HG03159 (cell line): Measurements from ENCODE around the gene SMAD6.

Source experiments
- ATAC-seq: cut with Tn5 transposase; IDR thresholded peaks from one replicate; pipeline ENCODE4 v1.9.1; 2021; ENCODE audit warnings: mild to moderate bottlenecking, moderate library complexity; ENCODE audit not compliant: unreplicated experiment

SMAD6 gene

DNA sequence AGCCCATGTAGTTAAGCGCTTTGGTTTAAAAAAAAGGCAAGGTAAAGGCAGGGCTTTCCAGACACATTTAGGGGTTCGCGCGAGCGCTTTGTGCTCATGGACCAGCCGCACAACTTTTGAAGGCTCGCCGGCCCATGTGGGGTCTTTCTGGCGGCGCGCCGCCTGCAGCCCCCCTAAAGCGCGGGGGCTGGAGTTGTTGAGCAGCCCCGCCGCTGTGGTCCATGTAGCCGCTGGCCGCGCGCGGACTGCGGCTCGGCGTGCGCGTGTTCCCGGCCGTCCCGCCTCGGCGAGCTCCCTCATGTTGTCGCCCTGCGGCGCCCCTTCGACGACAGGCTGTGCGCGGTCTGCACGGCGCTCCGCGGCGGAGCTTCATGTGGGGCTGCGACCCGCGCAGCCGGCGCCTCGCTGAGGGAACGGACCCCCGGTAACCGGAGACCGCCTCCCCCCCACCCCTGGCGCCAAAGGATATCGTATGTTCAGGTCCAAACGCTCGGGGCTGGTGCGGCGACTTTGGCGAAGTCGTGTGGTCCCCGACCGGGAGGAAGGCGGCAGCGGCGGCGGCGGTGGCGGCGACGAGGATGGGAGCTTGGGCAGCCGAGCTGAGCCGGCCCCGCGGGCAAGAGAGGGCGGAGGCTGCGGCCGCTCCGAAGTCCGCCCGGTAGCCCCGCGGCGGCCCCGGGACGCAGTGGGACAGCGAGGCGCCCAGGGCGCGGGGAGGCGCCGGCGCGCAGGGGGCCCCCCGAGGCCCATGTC lies 927 bp downstream of the SMAD6 start:
- ATAC-seq = no peak

DNA sequence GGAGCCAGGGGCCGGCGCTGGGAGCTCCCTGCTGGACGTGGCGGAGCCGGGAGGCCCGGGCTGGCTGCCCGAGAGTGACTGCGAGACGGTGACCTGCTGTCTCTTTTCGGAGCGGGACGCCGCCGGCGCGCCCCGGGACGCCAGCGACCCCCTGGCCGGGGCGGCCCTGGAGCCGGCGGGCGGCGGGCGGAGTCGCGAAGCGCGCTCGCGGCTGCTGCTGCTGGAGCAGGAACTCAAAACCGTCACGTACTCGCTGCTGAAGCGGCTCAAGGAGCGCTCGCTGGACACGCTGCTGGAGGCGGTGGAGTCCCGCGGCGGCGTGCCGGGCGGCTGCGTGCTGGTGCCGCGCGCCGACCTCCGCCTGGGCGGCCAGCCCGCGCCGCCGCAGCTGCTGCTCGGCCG lies 1.5 kb downstream of the SMAD6 start:
- no peak for ATAC-seq

DNA sequence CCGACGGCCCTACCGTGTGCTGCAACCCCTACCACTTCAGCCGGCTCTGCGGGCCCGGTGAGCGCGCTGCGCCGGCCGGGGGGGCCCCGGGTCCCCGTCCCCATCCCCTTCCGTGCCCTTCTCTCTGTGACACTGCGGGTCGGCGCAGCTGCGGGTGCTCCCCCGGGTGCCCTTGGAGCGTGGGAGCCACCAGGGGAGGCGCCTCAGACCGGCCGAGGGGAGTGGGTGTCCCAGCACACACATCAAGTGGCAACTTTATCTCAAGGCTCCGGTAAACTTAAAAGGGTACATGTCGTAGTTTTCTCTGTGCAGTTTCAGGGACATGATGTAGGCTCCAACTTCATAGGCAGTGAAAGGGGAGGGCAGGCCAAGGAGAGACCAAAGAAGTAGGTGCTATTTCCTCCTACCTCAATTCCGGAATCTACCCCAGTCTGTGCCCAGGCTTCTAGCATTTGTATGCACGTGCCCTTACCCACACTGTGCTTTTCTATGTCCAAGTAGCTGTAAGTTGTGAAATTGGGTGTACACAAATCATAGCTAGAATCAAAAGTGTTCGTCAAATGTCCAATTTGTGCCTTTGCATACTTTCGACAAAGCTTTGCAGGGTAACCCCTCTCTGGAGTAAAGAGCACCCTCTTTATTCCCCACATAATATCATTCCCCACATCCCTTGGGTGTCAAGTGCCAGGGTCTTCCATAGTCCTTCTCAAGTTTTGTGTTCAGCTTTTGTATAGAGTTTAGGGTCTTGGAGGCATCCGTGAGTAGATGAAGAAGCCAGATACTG lies 2.2 kb downstream of the SMAD6 start:
- ATAC-seq = no peak

DNA sequence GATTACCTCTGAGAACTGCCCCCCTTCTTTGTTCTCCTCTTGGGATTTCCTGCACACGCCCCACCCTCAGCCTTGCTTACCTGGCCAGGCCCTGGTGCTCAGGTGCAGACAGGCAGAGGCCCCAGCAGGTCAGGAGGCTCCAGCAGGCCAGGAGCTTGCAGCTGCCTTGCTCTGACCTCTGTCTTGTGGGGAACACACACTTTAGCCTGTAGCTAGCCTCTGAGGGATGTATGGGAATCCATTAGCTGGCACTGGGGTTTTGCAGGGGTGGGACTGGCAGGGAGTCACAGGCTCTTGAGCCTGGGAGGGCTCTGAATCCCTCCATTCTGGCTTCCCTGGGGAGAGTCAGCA lies 2.7 kb downstream of the SMAD6 start:
- ATAC-seq = no peak

DNA sequence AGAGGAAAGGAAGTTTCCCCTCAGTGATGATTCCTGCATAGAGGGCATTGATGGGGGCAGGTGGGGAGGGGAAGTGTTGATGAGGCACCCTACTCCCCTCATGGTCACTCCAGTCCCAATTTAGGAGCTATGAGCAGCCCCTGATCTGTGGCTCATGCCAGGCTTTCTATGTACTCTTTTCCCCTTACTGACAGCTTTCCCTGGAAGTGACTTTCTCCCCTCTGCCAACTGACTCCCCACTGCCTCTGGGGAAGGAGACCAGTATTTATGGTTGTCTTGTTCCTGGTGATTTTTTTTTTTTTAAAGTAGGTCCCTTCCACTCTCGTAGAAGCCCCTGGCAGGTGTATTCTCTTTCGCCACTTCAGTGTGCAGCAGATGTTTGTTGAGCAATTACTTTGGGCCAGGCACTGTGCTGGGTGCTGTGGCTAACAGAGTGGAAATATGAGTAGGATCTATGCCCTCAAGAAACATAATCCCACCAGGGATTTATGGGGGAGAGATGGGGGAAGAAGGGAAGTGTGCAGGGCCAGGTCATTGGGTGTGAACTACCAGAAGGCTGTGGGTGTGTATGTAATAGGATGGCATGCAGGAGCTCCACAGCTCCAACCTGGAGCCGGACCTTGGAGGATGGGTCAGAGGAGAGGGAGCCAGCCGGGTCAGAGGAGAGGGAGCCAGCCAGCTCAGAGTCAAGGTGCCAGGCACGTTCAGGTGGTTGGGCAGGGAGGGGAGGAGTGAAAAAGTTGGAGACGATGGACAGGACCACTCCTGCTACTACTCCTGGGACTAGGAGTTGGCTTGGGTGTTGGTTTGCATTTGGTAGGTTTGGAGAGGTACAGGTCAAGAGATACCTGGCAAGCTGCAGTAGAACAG lies 3.5 kb downstream of the SMAD6 start:
- ATAC-seq = no peak

DNA sequence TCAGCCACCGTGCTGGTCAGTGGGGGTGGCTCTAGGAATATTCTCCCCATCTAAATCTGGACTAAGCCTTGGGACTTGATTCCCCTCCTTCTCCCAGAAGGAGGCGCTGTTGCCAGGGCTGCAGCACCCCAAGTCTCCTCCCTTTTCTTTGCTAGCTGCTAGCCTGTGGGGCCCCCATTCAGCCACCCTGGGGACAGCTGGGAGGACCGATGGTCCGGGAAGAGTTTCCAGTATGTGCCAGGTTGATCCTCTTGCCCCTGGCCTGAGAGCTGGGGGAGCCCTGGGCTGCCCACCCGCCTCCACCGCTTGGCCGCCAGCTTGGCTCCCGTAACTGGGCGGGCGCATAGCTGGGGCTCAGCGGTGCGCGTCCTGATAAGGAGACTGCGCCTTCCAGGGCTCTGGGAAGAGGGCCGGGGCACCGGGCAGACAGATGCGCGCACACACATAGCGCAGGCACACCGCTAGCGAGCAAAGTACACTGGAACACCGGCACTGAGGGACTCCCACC lies 4.2 kb downstream of the SMAD6 start:
- ATAC-seq = no peak

DNA sequence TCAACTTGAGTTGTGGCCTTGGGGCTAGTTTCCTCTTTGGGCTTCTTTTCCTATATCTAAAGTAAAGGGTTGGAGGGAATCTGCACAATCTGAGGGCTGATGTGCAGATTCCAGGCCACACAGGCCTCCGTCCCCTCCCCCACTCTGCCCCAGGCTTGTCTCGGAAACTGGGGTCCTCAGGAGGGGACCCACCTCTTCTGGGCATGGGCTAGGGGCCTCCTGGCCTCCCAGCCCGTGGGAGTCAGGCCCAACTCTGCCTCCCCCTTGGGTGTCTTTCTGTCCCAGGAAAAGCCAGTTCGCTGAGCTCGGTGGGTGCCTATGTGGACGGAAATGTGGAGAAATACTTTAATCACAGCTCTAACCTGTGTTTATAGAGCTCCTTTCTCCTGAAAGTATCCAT lies 4.8 kb downstream of the SMAD6 start:
- no peak for ATAC-seq

DNA sequence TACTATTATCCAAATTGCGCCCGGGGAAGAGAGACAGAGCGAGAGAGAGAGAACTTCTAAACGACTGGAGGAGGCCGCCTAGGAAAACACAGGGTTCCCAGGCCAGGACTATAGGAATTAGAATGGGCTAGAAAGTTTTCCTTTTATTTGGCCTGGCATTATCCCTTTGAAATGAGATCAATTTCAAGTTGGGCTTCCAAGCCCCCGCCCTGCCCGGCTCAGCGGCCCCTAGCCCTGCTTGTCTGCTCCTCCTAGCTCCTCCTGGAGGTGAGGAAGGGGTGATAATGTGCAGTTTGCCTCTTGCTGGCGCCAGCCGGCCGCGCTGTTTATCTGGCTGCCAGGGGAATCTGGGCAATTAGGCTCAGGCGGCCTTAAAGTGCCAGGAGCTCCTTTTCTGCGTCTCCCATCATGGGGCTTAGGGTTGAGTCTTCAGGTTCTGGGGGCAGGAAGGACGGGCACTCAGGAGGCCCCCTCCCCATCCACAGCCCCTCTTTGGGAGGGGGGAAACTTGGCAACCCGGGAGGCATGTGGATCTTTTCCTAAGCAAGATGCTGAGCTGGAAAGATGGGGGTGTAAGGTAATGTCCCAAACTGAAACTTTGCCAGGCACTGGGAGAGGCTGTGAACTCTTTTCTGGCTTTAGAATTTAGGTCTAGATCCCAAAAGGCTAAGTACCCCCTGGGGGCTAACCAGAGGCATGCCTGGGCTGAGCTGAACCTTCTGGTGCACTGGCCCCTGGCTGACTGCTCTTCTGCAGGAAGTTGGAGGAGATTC lies 5.5 kb downstream of the SMAD6 start:
- ATAC-seq = no peak

DNA sequence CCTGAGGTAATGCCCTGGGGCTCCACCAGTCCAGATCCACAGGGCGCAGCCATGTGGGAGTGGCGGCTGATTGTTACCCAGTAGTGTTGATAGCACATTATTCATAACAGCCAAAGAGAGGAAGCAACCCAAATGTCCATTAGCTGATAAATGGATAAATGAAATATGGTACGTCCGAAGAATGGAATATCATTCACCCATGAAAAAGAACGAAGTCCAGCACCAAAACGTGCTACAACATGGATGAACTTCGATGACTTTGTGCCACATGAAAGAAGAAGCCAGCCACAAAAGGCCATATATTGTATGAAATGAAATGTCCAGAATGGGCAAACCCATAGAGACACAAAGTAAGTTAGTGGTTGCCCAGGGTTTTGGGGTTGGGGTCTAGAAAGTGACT lies 6.4 kb downstream of the SMAD6 start:
- ATAC-seq = no peak

DNA sequence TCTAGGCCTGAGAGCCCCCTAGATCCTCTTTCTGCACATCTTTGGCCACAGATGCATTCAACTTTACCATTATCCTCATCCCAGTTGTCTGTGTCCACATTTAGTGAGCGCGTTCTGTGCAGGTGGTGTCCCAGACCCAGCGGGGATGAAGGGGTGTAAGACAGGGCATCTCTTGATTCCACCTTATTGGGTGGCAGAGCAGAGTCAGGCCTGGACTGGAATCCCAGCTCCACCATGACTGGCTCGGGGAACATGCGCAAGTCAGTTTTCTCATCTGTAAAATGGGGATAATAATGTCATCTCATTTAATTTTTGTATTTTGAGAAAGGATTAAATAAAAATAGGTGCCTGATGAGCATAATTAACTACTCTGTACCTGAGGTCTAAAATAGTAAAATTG lies 7.8 kb downstream of the SMAD6 start:
- no peak for ATAC-seq

DNA sequence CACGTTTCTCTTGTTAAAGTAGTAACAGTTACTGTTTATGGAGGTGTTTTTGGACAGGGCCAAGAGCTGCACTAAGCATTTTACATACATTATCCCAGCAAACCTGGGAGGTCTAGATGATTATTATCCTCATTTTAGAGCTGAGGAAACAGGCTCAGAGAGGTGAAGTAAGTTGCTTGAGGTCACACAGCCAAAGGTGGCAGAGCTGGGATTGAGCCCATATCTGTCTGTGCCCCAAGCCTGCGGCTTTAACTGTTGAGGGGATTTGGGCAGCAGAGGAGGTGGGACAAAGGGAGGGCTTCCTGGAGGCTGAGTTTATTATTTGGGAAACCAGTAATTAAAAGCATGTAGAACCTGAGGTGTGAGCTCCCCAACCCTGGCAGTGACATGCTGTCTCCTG lies 9.2 kb downstream of the SMAD6 start:
- ATAC-seq = no peak

DNA sequence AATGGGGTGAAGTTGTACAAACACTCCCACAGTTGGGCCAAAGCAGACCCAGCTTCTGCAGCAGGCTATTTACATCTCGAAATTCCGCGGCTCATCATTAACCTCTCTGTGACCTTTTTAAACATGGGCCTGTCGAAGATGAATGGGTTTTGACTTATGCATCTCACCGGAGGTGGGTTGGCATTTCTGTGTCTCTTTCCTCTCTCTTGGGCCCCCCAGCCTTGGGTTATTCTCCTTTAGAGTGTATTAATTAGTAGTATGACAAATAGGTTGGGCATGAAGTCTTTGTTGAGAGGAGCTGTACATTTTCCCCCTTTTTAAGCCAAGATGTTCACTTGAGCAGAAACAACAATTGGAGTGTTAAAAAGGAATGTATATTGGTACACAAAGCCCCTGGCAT lies 9.8 kb downstream of the SMAD6 start:
- ATAC-seq = no peak

DNA sequence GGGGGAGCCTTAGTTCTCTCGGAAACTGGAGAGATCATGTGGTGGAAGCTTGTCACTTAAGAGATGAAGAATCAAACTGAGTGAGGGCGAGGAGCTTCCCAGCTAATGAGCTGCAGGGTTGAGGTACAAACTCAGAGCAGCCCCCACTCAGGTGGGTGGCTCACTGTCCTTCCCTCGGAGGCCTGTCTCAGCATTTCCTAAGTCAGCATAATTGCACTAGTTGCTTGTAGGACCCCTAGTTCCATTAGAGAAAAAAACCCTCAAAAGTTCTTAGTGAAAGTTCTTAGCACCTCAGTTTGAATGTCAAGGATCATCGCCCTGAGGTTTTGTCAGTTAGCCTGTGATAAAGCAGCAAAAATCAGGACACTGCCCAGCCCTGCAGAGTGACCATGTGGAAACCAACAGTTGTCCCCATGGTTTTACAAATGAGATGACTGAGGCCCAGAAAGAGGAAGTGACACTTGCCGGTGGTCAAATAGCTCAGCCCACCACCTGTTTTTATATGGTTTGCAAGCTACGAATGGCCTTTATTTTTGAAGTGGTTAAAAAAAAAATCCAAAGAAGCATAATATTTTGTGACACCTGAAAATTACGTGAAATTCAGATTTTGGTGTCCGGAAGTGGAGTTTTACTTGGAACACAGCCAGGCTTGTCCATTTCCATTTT lies 11.9 kb downstream of the SMAD6 start:
- no peak for ATAC-seq

DNA sequence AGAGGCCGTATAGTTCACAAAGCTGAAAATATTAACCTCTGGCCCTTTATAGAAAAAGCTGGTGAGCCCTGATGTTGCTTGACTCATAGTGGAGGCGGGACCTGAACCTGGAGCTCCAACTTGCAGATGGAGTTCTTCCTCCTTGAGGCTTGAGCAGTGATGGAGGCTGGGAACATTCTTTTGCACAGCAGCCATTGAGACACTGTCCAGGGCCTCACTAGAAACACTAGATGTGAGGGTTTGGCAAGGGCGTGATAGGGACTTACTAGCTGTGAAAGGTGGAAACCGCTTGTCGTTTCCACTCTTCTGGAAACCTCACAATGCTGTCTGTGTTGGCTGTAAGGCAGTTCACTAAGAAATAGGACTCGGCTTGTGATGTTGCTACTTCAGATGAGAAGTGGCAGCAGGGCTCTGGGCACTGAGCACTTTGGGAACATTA lies 12.5 kb downstream of the SMAD6 start:
- ATAC-seq = no peak

DNA sequence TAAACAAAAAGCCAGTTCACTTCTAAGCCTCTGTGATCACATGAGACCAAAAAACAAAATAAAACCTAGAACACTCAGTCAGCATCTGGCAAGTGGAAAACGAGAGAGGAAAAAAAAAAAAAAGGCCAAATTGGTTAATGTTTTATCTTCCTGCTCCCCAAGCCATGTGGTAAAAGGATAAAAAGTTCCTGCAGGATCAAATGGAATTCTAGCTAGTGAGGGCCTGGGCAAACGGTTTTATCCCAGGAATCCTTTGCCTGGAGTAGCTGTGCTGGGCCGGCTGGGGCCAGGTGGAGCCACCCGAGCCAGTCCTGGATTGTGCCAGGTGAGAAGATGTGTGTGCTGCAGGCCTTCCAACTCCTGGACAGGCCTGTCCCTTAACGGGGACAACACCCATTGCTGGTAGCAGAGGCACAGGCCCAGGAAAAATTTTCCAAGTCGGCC lies 13.2 kb downstream of the SMAD6 start:
- ATAC-seq = no peak

DNA sequence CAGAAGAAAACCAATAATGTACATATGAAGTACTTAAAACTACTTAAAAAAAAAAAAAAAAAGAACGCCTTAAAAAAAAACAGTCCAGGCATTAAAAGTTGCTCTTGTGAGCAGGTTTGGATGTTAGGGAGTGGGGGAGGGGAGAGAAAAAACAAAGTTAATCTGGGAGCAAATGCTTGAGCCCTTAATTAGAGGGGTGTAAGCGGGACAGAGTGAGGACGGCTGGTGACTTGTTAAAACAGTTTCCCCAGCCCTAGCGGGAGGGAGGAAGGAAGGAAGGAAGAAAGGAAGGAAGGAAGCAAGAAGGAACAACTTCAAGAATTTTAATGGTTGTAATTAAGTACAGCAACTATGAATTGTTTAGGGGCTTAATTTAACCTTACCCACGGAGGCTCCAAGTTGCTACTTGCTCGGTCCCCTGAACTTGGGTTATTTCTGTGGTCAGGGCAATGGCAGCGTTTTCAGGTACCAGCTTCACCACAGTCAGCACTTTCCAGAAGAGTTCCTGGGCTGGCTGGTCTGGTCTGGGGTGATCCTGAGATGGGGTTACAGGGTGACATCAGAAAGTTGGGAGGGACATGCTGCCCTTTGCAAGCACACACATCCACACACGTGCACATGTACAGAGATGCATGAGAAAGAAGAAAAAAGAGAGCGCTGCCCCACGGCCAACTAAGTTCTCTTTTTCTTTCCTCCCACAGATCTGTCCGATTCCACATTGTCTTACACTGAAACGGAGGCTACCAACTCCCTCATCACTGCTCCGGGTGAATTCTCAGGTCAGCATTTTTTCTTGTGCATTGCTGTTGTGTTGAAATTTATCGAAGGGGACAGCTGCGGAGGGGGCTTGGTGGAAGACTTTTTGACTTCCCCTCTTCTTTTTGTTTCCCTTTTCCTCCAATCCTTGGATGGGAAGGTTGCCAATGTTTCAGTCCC lies 14.0 kb downstream of the SMAD6 start:
- ATAC-seq = no peak

DNA sequence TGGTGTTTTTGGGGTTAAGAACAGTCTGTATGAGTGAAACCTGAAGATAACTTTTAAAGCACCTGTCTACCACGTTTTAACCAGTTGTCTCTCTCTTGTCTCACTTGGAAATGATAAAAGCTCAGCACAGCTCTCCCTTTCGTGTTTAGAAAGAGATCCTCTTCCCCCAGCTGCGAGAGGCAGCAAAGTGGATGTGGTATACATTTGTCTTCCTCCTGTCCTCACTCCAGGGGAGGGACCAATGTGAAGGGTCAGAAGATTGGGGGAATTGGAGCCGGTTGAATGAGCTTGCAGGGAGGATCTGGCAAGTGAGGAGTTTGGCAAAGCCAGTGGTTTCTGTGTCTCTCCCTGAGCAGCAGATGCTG lies 14.6 kb downstream of the SMAD6 start:
- ATAC-seq = no peak

DNA sequence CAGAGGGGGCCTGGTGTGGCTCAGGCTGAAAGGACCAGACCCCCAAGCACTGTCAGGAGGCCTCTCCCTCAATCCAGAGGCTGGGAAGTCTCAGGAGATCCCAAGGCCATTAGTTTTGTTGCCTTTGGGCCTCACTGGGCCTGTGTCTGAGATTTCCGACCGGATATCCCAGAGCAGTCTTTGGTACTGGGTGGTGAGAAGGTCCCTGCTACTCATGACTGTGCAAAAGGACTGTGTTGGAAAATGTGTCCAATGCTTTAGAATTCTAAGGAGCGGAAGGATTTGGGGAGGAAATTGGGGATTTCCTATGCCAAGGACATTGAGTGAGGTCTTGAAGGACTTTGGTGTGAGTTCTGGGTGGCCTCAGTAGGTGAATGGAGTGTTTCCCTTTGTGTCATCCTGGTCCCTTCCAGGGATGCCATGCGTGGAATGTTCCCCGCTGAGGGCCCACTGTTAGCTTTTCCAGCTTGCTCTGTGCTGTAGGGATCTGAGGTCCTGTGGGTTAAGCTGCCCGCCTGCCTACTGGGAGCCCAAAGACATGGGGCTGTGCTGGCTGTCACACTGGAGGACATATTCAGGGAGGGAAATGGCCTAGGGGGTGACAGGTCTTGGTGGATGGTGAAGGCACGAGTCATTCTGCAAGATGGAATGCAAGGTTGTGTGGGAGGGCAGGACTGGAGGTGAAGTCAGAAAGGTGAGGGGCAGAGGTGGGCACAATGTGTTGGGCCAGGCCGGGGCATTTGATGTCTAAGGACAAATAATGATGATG lies 16.4 kb downstream of the SMAD6 start:
- no peak for ATAC-seq
